ENCODE results near the gene KBTBD4. TPM values are rescaled to one million over a fixed set of nuclear protein-coding genes. Genes with fewer than 3 reads are reported as not detected.

KBTBD4 gene
- total RNA-seq, 4 donors from 2014 or later, result 18.4 to 32.2 (median 21.2) TPM

DNA sequence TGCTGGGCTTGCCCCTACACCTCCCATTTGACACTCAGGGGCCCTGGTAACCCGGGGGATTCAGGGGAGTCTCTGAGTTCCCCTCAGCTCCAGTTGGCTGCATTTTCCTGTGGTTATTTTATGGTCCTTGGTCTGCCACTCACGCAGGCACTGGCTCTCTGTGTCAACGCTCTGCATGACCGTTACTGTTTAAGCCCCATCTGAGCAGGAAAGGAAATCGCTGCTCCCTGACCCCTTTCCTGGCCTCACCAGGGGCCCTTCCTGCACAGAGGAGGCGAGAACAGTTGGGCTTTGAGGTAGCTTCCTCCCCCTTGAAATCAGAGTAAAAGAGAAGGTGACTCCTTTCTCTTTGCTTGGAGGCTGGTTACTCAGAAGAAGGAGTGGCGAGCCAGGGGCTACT, 13.0 kb upstream of the KBTBD4 start:
- peaks cover 31% of the 10 kb centered on the region for H3K27me3 ChIP-seq

DNA sequence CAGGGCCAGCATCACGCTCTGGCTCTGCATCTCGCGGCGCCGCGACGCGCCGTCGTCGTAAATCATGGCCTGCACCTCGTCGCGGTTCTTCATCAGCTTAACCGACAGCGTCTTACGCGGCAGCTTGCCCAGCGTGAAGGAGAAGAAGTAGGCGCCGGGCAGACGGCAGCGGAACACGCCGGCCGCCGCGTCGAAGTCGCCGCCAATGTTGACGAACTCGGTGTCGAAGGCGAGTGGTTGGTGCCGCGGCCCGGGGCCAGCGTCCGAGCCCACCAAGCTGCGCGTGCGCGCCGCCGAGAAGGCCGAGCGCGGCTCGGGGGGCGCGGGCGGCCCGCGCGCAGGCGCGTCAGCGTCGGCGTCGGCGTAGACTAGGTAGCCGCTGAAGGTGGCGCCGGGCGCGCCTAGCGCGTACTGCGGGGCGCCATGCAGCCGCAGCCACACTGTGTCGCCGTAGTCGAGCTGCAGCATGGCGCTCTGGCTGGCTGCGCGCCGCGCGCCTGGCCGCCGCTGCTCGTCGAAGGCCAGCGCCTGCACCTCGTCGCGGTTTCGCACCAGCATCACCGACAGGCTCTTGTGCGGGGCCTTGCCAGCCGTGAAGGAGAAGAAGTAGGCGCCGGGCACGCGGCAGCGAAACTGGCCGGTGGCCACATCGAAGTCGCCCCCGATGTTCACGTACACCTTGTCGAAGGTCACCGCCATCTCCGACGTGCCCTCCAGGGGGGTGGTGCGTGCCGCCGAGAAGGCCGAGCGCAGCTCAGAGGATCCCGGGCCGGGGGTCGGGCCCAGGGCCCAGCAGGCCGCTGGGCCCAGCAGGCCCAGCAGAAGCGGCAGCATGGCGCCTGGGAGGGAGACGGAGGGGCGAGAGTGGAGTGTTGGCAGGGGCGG, 11.4 kb upstream of the KBTBD4 start:
- TF ChIP-seq, protein P1, sequence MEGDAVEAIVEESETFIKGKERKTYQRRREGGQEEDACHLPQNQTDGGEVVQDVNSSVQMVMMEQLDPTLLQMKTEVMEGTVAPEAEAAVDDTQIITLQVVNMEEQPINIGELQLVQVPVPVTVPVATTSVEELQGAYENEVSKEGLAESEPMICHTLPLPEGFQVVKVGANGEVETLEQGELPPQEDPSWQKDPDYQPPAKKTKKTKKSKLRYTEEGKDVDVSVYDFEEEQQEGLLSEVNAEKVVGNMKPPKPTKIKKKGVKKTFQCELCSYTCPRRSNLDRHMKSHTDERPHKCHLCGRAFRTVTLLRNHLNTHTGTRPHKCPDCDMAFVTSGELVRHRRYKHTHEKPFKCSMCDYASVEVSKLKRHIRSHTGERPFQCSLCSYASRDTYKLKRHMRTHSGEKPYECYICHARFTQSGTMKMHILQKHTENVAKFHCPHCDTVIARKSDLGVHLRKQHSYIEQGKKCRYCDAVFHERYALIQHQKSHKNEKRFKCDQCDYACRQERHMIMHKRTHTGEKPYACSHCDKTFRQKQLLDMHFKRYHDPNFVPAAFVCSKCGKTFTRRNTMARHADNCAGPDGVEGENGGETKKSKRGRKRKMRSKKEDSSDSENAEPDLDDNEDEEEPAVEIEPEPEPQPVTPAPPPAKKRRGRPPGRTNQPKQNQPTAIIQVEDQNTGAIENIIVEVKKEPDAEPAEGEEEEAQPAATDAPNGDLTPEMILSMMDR (IDR thresholded peaks at IDR 0.05), result no peak
- no peak for TF ChIP-seq EP300 (IDR thresholded peaks at IDR 0.05)
- TF ChIP-seq POLR2A (IDR thresholded peaks at IDR 0.05), result no peak
- no peak for TF ChIP-seq POLR2AphosphoS5 (IDR thresholded peaks at IDR 0.05)
- WGBS, result 49% methylated on average over 64 of the region's 122 CpGs
- no peak for DNase-seq (ENCODE audit: low spot score in 2 of 2)

More for the DNA sequence above, 13.0 kb upstream of the KBTBD4 start:
- WGBS, result 77% methylated on average over 7 of the region's 7 CpGs
- peaks cover 30% of the 10 kb centered on the region for H3K4me1 ChIP-seq
- no peak overlapping the region for H3K4me3 ChIP-seq
- TF ChIP-seq POLR2A (IDR thresholded peaks at IDR 0.05), result no peak
- TF ChIP-seq EP300 (IDR thresholded peaks at IDR 0.05), result no peak
- no peak for TF ChIP-seq POLR2AphosphoS5 (IDR thresholded peaks at IDR 0.05)
- H3K27ac ChIP-seq, result no peak overlapping the region
- DNase-seq (ENCODE audit: low spot score in 2 of 2), result no peak
- no peaks in the 10 kb centered on the region for H3K9me3 ChIP-seq
- no peaks in the 10 kb centered on the region for H3K36me3 ChIP-seq

DNA sequence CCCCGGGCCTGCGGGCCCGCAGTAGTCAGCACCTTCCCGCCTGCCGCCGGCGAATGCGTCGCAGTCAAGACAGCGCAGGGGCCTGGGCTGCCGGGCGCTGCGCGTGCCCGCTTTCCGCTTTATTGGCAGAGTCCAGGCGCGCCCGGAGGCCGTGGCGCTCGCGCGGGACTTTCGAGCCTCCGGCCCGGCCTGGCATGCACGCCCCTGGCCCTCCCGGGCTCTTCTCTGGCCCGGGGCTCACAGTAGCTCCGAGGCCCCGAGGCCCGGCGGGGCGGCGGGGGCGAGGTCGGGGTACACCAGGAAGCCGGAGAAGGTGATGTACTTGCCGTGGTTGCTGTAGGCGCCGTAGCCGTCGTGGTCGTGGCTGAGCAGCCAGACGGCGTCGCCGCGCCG, 10.8 kb upstream of the KBTBD4 start:
- WGBS, result 50% methylated on average over 23 of the region's 51 CpGs
- Histone ChIP-seq H3K9me3 (no peaks in the 10 kb centered on the region), H3K27me3 (peaks cover 24% of the 10 kb centered on the region), H3K4me3 (peak overlapping the region; percentile 31), H3K36me3 (peaks cover 6% of the 10 kb centered on the region), H3K4me1 (peaks cover 39% of the 10 kb centered on the region), H3K27ac (no peak overlapping the region)
- TF ChIP-seq EP300 (IDR thresholded peaks at IDR 0.05), result no peak
- TF ChIP-seq POLR2AphosphoS5 (IDR thresholded peaks at IDR 0.05), result no peak
- no peak for TF ChIP-seq POLR2A (IDR thresholded peaks at IDR 0.05)
- TF ChIP-seq, protein P1 (IDR thresholded peaks at IDR 0.05), result no peak
- no peak for DNase-seq (ENCODE audit: low spot score in 2 of 2)

More for the DNA sequence above, 11.4 kb upstream of the KBTBD4 start:
- peak overlapping the region; percentile 31 for H3K4me3 ChIP-seq
- no peaks in the 10 kb centered on the region for H3K9me3 ChIP-seq
- no peaks in the 10 kb centered on the region for H3K36me3 ChIP-seq
- no peak overlapping the region for H3K27ac ChIP-seq
- peaks cover 31% of the 10 kb centered on the region for H3K27me3 ChIP-seq
- peaks cover 39% of the 10 kb centered on the region for H3K4me1 ChIP-seq

DNA sequence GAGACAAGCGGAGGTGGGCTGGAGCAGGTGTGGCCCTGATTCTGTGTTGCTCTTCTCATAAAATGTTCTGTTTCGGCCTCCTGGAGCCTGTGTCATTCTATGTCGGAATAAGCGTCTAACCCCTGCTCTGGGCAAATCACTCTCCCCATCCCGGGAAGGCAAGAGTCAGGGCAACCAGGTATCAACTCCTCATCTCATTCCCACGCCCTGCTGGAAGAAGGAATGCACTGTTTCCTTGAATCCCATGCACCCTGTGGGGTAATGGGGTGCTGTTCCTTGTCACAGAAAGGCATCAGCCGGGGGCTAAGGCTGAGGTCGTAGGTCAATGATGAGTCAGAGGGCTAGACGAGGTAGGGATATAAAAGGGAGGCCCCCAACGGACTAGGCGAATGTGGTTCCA, 10.3 kb upstream of the KBTBD4 start:
- TF ChIP-seq POLR2AphosphoS5 (IDR thresholded peaks at IDR 0.05) (no peak), POLR2A (IDR thresholded peaks at IDR 0.05) (no peak), EP300 (IDR thresholded peaks at IDR 0.05) (no peak)
- TF ChIP-seq, protein P1 (IDR thresholded peaks at IDR 0.05), result no peak
- WGBS, result 81% methylated on average over 11 of the region's 11 CpGs
- H3K9me3 ChIP-seq, result no peaks in the 10 kb centered on the region
- H3K27me3 ChIP-seq, result peaks cover 20% of the 10 kb centered on the region
- H3K36me3 ChIP-seq, result peaks cover 11% of the 10 kb centered on the region
- no peak for DNase-seq (ENCODE audit: low spot score in 2 of 2)
- peak overlapping the region; percentile 31 for H3K4me3 ChIP-seq
- peaks cover 36% of the 10 kb centered on the region for H3K4me1 ChIP-seq
- H3K27ac ChIP-seq, result no peak overlapping the region

DNA sequence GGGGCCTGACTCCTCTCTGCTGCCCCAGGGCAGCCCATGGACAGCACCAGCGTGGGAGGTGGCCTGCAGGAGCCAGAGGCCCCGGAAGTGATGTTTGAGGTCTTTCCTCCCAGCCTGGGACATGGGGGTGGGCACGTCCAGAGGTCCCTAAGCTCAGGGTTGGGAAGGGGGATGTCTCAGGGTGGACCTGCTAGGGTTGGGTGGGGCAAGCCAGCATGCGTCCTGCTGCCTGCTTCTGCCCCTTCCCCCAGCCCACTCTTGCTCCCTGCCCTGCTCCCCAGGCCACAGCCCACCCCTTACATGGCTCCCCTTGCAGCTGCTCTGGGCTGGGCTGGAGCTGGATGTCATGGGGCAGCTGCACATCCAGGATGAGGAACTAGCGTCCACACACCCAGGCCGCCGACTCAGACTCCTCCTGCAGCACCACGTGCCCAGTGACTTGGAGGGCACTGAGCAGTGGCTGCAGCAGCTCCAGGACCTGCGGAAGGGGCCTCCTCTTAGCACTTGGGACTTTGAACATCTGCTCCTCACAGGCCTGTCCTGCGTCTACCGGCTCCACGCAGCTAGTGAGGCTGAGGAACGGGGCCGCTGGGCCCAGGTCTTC, 9.1 kb upstream of the KBTBD4 start:
- H3K4me1 ChIP-seq, result peaks cover 25% of the 10 kb centered on the region
- peak in 1 of 2 donors; percentile 82 for DNase-seq (ENCODE audit: low spot score in 2 of 2)
- peaks cover 24% of the 10 kb centered on the region for H3K36me3 ChIP-seq
- WGBS, result 53% methylated on average over 10 of the region's 14 CpGs
- H3K9me3 ChIP-seq, result no peaks in the 10 kb centered on the region
- H3K27ac ChIP-seq, result peak overlapping the region; percentile 65
- H3K27me3 ChIP-seq, result peaks cover 7% of the 10 kb centered on the region
- TF ChIP-seq POLR2A (IDR thresholded peaks at IDR 0.05) (no peak), POLR2AphosphoS5 (IDR thresholded peaks at IDR 0.05) (no peak), EP300 (IDR thresholded peaks at IDR 0.05) (no peak)
- TF ChIP-seq, protein P1 (IDR thresholded peaks at IDR 0.05), result no peak
- peak overlapping the region; percentile 24 for H3K4me3 ChIP-seq

All from suprapubic skin (tissue), 4 donors.